GM12878 (cell line): ENCODE data around the gene MRTFB. TPM values are rescaled to one million over a fixed set of nuclear protein-coding genes. Genes with fewer than 3 reads are reported as not detected.

Experiments
- ATAC-seq: fragments of 200-7000 bp; cut with Tn5 transposase; 3 replicates; pipeline ENCODE4 v1.9.1; 2020; ENCODE audit warnings: mild to moderate bottlenecking, moderate library complexity
- BruUV-seq: library from RNA; stranded (reverse); fragments of 400-500 nt; replicated peaks from 2 replicates; lab custom pipeline; 2021; lab: Mats Ljungman, UMichigan
- CTCF ChIA-PET: fragments of 300-600 bp; sonication (Branson Sonifier 250); formaldehyde crosslinking; extraction: SDS; loops from one replicate; lab custom pipeline; 2021; ENCODE audit warnings: inconsistent platforms; lab: Yijun Ruan, JAX
- POLR2A ChIA-PET: fragments of 350-600 bp; formaldehyde crosslinking; extraction: SDS; loops from one replicate; lab custom pipeline; 2021; ENCODE audit warnings: inconsistent platforms; lab: Charles Lee
- RAD21 ChIA-PET: fragments of 300-600 bp; sonication (Branson Sonifier 250); formaldehyde crosslinking; loops from one replicate; lab custom pipeline; 2023; ENCODE audit warnings: antibody characterized with exemption; ENCODE audit not compliant: unreplicated experiment; lab: Charles Lee
- SMC1A ChIA-PET: fragments of 300-600 bp; sonication (Branson Sonifier 250); formaldehyde crosslinking; loops from one replicate; lab custom pipeline; 2023; ENCODE audit not compliant: unreplicated experiment, uncharacterized antibody; lab: Charles Lee
- DNase-seq: peaks from one replicate; pipeline ENCODE4 v3.0.0-alpha.2; 2011; ENCODE audit warnings: low read depth, low spot score
- FAIRE-seq: peaks from 3 replicates; lab custom pipeline; 2011; peaks lifted over from hg19 to GRCh38; lab: Jason Lieb, UNC
- H2AFZ ChIP-seq: 2 replicates; pipeline ENCODE4 v1.6.0; 2011; ENCODE audit warnings: low read depth, low read length, control low read depth; ENCODE audit not compliant: control insufficient read depth
- H3K27ac ChIP-seq: 2 replicates; pipeline ENCODE4 v1.5.1; 2011; ENCODE audit warnings: control low read depth; ENCODE audit not compliant: control insufficient read depth, insufficient read depth
- H3K27me3 ChIP-seq, 2 experiments: replicated peaks in 1 of 2; 2 replicates each; pipeline versions ENCODE4 v1.6.0 to v1.6.1; 2011; ENCODE audit warnings: low read length in 1 of 2; ENCODE audit not compliant: control insufficient read depth in 2 of 2, insufficient read depth in 2 of 2
- H3K36me3 ChIP-seq, 2 experiments: 2 replicates each; pipeline ENCODE4 v1.5.1; 2011; ENCODE audit warnings: low read length in 1 of 2; ENCODE audit not compliant: control insufficient read depth in 2 of 2, insufficient read depth in 2 of 2
- H3K4me1 ChIP-seq: 2 replicates; pipeline ENCODE4 v1.6.1; 2011; ENCODE audit warnings: mild to moderate bottlenecking, low read length, moderate library complexity, mixed read lengths; ENCODE audit not compliant: control insufficient read depth, insufficient read depth
- H3K4me2 ChIP-seq: 2 replicates; pipeline ENCODE4 v1.6.0; 2011; ENCODE audit warnings: control low read depth; ENCODE audit not compliant: control insufficient read depth, insufficient read depth
- H3K4me3 ChIP-seq: fragments of 200-600 bp; sonication (generic); 2 replicates; pipeline ENCODE4 v1.5.1; 2016
- H3K79me2 ChIP-seq: 2 replicates; pipeline ENCODE4 v1.6.0; 2011; ENCODE audit warnings: low read length; ENCODE audit not compliant: control insufficient read depth, insufficient read depth
- H3K9ac ChIP-seq: 2 replicates; pipeline ENCODE4 v1.8.0; 2011; ENCODE audit warnings: low read length, control low read depth, mixed read lengths; ENCODE audit not compliant: control insufficient read depth, insufficient read depth
- H3K9me3 ChIP-seq: replicated peaks from 3 replicates; pipeline ENCODE4 v1.5.1; 2011; ENCODE audit warnings: mild to moderate bottlenecking, low read length; ENCODE audit not compliant: control insufficient read depth, insufficient read depth
- H4K20me1 ChIP-seq: 2 replicates; pipeline ENCODE4 v1.6.0; 2011; ENCODE audit not compliant: control insufficient read depth, insufficient read depth
- CEBPZ ChIP-seq: fragments of 150-350 bp; IDR thresholded peaks from 2 replicates; pipeline ENCODE4 v1.6.1; 2016; ENCODE audit warnings: low read depth, low read length
- CREB1 ChIP-seq: IDR thresholded peaks from 2 replicates; pipeline ENCODE4 v1.6.1; 2012; ENCODE audit warnings: low read depth, mild to moderate bottlenecking, inconsistent platforms
- CUX1 ChIP-seq: IDR thresholded peaks from 2 replicates; pipeline ENCODE4 v1.6.1; 2012; ENCODE audit warnings: improper control_type of control experiment, low read depth, low read length; ENCODE audit not compliant: insufficient replicate concordance
- E2F8 ChIP-seq: fragments of 450-650 bp; IDR thresholded peaks from 2 replicates; pipeline ENCODE4 v1.6.1; 2018; ENCODE audit warnings: mild to moderate bottlenecking, low read depth, moderate library complexity; ENCODE audit not compliant: partially characterized antibody
- NFYA ChIP-seq: IDR thresholded peaks from 2 replicates; pipeline ENCODE4 v1.6.1; 2011; ENCODE audit warnings: low read depth, mild to moderate bottlenecking, low read length, improper control_type of control experiment, borderline replicate concordance
- PML ChIP-seq: IDR thresholded peaks from 2 replicates; pipeline ENCODE4 v1.6.1; 2012; ENCODE audit warnings: low read length, inconsistent platforms
- TCF12 ChIP-seq: IDR thresholded peaks from 2 replicates; pipeline ENCODE4 v1.6.1; 2011; ENCODE audit warnings: low read depth, mild to moderate bottlenecking, low read length
- WGBS: methylation state at CpG from one replicate; pipeline ENCODE4 v1.1.6; 2016; ENCODE audit warnings: low lambda C conversion rate; ENCODE audit not compliant: insufficient replicate concordance, insufficient coverage; ENCODE audit errors: missing lambda C conversion rate; 5-methylcytosine and 5-hydroxymethylcytosine counted together
- in situ Hi-C: fragments of 300-500 bp; cut with MboI; formaldehyde crosslinking; loops from 9 replicates; pipeline ENCODE4 v1.14.3; 2018; ENCODE audit warnings: mixed read lengths
- intact Hi-C: fragments of 100-400 bp; cut with micrococcal nuclease; formaldehyde crosslinking; loops from one replicate; pipeline ENCODE4 v1.14.2; 2022; ENCODE audit not compliant: unreplicated experiment
- polyA plus RNA-seq, 11 experiments: library from polyadenylated mRNA; depleted of rRNA in 4 of 11; unstranded in 6 of 11; stranded (reverse) in 5 of 11; fragments of >200 nt; fragmentation: Nextera tagmentation in 4 of 11; fragmentation: Illumina TruSeq in 1 of 11; extraction: Ambion mirVana in 4 of 11; extraction: Trizol in 1 of 11; gene quantifications; 1 replicate in 1 of 11; 2 replicates in 10 of 11; pipeline versions ENCODE4 v1.2.1 to v1.2.3, GENCODE V29; 2011 to 2016; ENCODE audit warnings: inconsistent platforms in 2 of 11, missing spikeins in 2 of 11, low read depth in 1 of 11
- total RNA-seq, 4 experiments: library from RNA; depleted of rRNA in 3 of 4; stranded (reverse); fragments of >200 nt in 3 of 4; fragmentation: Illumina TruSeq in 1 of 4; extraction: Trizol in 1 of 4; gene quantifications; 2 replicates each; pipeline versions ENCODE4 v1.2.1 to v1.2.3, GENCODE V29; 2013 to 2021

Gene MRTFB
- total and polyA plus RNA-seq, 10 of the 15 experiments (the other 5 are each of a cell fraction or from before 2014, with no cell fraction given), result 2.1 to 14.3 (median 8.0) TPM

GRCh38 chr16:14029658-14030057, 41.5 kb upstream of the MRTFB start:
- H3K4me2 ChIP-seq, result no peak overlapping the region
- no TSS peak for BruUV-seq
- no peak for FAIRE-seq
- H3K4me3 ChIP-seq, result no peak overlapping the region
- ATAC-seq, result no peak
- in situ Hi-C loops, result no loop called here
- H3K4me1 ChIP-seq, result no peaks in the 10 kb centered on the region
- DNase-seq, result no peak
- no peaks in the 10 kb centered on the region for H3K36me3 ChIP-seq
- no peaks in the 10 kb centered on the region for H3K79me2 ChIP-seq
- no peaks in the 10 kb centered on the region for H3K27me3 ChIP-seq
- ChIA-PET SMC1A (no interaction called here), CTCF (no interaction called here), POLR2A (no interaction called here), RAD21 (no interaction called here)
- H3K9ac ChIP-seq, result no peak overlapping the region
- TF ChIP-seq CUX1 (no peak), TCF12 (no peak), E2F8 (no peak), CEBPZ (no peak), CREB1 (no peak), PML (no peak), NFYA (no peak)
- H3K9me3 ChIP-seq, result no peaks in the 10 kb centered on the region
- no peak overlapping the region for H2AFZ ChIP-seq
- intact Hi-C loops, result no loop called here
- no peak overlapping the region for H3K27ac ChIP-seq
- WGBS, result 50% methylated on average over 6 of the region's 6 CpGs
- H4K20me1 ChIP-seq, result no peaks in the 10 kb centered on the region
